ENCODE measurements around the gene SPOCD1. TPM values are rescaled to one million over a fixed set of nuclear protein-coding genes. Genes with fewer than 3 reads are reported as not detected.
A peak's percentile ranks its signal among the peaks of the same experiment; 100 is the strongest.

Gene SPOCD1
- polyA plus RNA-seq (ENCODE audit: insufficient read depth in 1 of 5, insufficient read length in 5 of 5, low replicate concordance in 1 of 5): 1 to 10 TPM in 1 of 5 donors, under 1 TPM in 4; 0.29 to 1.1 (median 0.45) TPM
- long read RNA-seq, donor 1: 0 reads
- long read RNA-seq, donor 2: 0 reads
- long read RNA-seq, donor 3: 0 reads
- long read RNA-seq, donor 4: 0 reads
- long read RNA-seq, donor 5: 0 reads
- long read RNA-seq, donor 6: 0 reads
- long read RNA-seq, donor 7: 0 reads
- long read RNA-seq, donor 8: 0 reads

DNA sequence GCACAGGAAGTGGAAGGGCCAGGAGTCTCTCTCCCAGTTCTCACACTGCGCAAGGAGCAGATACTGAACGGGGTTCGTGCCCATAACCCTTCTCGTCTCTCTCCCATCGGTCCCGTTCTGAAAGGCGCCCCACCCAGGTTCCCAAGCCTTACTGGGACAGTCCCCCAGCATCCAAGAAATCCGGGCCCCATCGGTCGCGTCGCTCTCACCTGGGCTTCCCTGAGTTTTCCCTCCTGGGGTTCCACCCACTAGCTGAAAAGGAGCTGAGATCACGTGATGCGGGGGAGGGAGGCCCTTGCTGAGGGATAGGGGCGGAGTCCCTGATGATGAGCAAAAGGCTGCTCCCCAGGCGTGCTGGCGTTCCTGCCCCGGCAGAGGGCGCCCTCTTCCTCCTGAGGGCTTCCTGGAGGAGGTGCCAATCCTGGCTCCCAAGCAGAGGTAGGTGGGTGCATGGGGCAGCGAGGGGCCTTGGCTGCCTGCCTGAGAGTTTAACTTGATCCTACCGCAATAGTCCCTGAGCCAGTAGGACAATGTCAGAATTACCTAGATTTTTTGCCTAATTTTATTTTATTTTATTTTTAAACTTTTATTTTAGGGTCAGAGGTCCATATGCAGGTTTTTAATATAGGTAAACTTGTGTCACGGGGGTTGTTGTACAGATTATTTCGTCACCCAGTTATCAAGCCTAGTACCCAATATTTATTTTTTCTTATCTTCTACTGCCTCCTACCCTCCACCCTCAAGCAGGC is at the start of gene SPOCD1:
Gene SPOCD1 (minus strand): TSS at position 271 of the 749 bp plus-strand sequence. CDS start 689 bp downstream, outside the sequence.
- peak; percentile 38 to 39 for DNase-seq

DNA sequence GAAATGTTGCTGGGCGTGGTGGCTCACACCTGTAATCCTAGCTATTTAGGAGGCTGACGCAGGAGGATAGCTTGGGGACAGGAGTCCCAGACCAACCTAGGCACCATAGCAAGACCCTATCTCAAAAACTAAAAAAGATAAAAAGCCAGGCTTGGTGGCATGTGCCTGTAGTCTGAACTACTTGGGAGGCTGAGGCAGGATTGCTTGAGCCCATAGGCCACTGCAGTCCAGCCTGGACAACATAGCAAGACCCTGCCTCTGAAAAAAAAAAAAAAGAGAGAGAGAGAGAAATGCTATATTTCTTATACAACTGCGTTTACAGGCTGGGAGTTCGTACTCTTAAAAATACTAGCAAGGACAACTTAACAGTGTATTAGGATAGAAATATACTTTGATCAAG is 46.2 kb upstream of the SPOCD1 start:
- no peak for DNase-seq

DNA sequence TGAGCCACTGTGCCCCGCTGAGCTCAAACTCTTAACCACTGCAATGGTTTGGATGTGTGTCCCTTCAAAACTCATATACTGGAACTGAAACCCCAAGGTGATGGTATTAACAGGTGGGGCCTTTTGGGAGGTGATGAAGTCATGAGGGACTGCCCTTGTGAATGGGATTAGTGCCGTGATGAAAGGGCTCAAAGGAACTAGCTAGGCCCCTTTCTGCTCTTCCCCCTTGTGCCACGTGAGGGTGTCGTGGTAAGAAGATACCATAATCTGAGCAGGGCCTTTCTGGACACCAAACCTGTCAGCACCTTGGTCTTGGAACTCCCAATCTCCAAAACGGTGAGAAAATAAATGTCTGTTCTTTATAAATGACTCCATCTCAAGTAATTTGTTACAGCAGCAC is 45.5 kb upstream of the SPOCD1 start:
- DNase-seq: no peak

DNA sequence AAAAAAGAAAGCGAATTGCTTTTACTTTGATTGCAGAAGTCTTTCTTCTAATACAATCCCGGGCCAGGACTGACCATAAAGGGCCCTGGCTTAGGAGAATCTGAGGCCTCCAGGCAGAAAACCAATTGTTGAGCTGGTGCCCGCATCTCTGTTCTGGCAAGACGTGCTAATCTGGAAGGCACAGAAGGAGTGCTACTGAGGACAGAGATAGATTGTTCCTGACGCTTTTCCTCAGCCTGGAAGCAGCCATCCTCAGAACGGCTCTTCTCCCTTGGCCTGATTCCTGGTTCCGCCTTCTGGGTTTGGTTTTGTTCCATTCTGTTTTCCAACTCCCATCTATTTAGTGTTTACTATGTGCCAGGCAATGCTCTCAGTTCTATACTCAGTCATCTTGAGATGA is 44.8 kb upstream of the SPOCD1 start:
- DNase-seq: no peak

DNA sequence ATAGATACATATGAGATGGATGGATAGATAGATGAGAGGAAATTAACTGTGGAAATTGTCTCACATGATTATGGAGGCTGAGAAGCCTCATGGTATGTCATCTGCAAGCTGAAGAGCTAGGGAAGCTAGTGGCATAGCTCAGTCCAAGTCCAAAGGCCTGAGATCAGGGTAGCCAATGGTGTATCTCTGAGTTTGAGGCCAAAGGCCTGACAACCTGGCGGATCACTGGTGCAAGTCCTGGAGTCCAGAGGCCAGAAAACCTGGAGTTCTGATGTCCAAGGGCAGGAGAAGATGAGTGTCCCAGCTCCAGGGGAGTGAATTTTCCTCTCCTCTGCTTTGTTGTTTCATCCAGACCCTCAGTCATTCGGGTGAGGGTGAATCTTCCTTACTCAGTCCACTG is 43.9 kb upstream of the SPOCD1 start:
- DNase-seq: no peak

DNA sequence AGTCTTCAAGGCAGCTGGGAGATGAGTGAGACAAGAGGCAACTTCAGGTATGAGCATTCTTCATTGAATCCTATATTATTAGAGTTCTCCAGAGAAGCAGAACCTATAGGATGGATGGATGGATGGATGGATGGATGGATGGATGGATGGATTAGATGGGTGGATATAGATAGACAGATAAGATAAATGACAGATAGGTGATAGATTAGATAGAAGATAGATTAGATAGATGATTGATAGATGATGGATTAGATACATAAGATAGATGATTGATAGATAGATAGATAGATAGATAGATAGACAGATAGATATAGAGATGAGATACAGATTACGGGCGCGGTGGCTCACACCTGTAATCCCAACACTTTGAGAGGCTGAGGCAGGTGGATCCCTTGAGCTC is 43.2 kb upstream of the SPOCD1 start:
- no peak for DNase-seq

DNA sequence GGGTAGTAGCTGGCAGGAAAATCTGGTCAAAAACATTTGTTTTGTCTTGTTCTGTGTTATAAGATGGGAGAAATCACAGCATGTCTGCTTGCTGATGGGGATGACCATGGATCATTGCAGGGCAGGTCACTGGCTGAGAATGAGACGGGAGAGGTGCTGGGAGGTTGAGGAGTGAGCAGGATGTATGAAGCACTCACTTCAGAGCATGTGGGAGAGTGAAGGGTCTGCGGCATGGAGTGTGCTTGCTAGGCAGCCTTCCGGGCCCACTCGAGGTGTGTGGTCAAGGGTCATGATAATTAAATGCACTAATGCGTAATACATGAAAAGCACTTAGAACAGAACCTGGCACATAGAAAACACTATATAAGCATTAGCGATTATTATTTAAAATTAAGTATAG is 42.0 kb upstream of the SPOCD1 start:
- DNase-seq: no peak

DNA sequence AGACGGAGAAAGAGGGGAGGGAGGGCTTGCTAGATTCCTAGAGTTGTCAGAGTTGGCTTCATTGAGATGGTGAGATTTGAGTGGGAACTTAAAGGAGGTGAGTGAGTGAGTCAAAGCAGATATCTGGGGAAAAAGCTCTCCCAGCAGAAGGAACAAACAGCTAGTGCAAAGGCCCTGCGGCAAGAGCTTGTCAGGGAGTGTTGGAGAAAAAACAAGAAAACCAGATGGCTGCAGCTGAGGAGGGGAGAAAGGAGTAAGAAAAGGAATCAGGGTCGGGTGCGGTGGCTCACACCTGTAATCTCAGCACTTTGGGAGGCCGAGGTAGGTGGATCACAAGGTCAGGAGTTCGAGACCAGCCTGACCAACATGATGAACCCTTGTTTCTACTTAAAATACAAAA is 40.3 kb upstream of the SPOCD1 start:
- no peak for DNase-seq

DNA sequence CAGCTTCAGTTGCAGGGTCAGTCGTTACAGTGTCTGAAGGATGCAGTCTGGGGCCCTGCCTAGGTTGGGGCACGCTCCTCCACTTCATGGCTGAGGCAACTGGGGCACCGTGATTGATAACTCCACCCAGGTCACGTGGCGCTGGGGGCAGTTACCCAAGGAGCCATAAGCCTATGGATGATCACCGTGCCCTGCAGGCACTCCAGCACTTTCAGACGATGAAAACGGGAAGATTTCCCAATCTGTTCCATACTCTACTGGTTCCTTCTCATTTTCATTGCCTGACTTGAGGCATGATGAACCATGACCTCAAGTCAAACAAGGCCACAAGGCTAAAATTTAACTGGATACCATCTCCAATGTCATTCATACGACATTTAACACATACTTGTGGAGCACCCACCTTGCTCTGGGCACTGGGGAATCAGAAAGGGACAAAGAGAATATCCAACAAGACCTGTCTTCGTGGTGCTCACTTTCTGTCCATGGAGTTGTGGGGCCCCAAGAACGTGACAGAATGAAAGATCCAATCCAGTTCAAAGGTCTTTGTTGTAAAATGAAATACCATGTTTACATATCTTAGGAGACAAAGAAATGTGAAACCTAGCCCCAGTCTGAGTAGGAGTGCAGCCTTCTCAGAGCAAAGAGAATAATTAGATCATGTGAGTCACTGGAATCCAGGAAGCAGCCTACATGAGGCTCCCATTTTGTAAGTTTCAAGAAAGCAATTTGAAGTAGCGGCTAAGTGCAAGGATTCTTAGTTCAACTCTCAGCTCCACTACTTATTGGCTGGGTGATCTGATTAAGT is 39.4 kb upstream of the SPOCD1 start:
- no peak for DNase-seq

DNA sequence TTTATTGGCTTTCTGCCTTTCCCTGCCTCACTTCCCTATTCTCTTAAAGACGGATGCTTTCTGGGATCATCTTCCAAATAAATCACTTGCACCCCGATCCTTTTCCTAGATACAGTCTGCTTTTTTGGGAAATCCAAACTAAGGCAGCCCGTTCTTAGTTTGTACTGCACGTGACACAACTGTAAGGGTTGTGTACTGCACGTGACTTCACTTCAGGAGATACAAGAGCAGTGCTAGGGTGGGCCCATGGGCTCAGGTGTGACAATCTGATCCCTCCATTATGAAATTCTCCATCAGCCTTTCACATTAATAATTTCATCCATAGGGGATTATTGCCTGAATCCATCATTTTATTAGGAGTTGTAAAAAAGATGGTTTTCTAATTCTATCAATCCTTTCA is 33.8 kb upstream of the SPOCD1 start:
- no peak for DNase-seq

DNA sequence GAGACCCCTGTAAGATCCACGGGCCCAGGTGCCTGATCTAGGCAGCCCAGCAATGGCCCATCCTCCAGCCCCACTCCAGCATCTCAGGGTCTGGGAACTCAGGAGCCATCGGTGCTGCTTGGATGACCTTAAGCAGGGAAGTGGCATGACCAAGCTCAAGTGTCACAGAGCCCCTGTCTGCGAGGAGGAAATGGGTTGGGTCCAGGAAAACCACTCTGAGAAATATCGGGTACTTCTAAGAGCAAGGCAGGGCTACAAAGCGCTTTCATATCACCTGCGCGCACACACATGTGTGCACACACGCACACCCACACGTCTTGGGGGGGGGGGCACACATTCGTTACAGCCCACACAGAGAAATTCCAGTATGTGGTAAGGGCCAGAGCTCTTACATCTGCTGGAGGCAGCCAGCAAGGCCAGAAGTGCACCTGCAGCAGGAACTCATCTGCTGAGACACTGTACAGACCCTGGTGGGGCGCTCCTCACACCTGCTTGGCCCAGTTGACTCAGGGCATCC is 32.6 kb upstream of the SPOCD1 start:
- DNase-seq: no peak

DNA sequence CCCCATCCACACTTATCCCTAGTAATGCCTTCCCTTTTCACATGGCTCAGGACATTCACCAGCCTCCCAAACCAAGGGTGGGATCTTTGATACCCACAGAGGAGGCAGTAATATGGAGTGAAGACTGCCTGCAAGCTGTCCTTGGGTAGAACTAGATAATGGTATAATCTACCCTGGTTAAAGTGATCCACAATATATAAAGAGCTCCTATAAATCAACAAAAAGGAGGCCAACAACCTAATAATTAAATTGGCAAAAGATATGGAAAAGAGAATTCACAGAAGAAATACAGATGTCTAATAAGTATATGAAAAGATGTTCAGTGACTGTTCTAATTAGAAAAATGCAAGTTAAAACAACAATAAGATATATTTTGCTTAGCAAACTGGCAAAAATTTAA is 30.7 kb upstream of the SPOCD1 start:
- DNase-seq: no peak

DNA sequence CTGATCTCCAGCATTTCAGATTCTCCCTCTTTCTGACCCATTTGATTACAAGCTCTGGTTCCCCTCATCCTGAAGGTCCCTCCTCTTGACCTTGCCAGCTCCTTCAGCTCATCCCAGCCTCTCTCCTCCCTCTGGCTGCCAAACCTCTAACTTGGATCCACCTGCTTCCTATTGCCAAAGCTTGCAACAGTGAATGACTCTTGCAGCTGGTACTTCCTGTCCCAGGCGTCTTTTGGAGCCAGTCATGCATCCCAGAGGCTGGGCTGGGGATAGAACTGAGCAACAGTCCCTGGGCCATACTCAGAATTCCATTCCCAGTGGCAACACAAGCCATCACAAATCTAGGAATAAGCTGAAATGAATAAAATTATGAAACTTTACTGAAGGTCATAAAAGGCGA is 27.7 kb upstream of the SPOCD1 start:
- DNase-seq: no peak

DNA sequence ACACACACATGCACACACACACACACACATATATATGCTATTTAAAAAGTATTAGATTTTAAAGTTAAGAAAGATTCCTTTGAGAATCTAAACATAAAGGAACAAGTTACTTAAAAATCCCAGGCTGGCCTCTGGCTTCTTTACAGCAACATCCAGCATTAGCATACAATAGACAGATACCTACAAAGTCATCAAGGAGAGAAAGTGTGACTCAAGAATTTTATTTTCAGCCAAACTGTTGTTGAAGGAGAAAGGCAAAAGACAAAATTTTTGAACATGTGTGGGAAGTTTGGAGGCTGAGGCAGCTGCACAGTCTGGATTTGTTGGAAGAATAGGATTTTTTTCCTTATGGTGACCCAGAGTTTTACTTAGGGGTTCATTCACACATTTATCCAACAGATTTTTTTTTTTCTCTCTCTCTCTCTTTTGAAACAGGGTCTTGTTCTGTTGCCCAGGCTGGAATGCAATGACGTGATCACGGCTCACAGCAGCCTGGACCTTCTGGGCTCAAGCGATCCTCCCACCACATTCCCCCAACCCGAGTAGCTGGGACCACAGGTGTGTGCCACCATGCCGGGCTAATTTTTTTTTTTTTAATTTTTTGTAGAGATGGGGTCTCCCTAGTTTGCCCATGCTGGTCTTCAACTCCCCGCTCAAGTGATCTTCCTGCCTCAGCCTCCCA is 24.0 kb upstream of the SPOCD1 start:
- DNase-seq: no peak

DNA sequence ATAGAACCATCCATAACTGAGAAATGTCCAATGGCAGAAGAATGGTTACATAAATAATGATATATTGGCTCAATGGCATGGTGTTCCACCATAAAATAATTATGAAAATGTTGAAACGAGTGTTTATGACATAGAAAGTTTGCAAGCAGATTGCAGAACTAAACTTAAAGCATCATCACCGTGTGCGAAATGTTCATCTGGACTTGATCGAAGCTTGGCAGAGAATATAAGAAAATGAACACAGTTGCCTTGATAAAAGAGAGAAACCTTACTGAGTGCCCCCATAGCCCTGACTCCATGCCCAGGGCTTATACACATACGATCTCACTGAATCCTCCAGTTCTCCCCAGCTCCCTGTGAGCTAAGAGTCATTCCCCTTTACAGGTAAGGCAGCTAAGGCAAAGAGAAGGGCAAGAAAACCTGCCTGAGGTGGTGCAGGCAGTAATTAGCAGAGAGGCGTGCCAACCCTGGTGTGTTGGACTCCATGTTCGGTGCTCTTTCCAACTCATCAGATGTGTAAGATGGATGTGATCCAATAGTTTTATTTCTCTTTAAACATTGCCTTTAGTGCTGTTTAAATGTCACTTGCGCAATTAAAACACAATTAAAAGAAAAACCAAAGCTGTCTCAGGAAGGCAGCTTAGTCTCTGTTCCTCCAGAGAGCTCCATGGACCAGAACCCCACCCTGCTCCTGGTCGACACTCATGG is 21.8 kb upstream of the SPOCD1 start:
- DNase-seq: no peak

DNA sequence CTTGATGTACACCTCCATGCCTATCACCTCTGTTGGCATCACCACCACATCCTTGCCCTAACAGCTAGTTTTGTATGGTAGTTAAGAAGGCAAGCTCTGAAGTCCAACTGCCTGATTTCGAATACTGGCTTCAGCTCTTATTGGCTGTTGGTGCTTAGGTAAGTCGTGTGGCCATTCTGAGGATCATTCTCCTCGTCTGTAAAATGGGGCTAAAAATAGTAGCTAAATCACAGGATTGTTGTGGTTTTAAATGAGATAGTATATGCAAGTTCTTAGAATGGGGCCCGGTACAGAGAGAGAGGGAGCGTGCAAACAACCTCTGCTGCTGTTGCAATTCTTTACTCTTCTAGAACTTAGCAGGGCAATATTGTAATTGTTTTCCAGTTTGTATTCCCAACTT is 20.8 kb upstream of the SPOCD1 start:
- DNase-seq: no peak

DNA sequence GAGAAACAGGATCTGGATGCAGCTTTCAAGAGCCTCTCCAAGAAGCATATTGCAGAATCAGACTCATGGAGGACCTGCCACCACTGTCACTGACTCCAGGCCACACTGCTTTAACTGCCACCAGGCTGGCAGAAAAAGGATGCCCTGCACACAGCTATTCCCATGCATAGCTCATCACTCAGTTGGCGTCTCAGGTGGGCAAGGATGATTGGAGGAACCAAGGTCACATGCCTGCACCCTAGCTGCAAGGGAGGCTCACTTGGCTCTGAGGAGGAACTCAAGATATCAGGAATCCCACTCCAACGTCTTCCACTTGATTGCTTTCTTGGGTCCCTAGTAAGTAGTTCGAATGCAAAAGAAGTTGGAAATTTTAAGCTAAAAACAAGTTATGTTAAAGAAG is 19.6 kb upstream of the SPOCD1 start:
- DNase-seq: no peak

DNA sequence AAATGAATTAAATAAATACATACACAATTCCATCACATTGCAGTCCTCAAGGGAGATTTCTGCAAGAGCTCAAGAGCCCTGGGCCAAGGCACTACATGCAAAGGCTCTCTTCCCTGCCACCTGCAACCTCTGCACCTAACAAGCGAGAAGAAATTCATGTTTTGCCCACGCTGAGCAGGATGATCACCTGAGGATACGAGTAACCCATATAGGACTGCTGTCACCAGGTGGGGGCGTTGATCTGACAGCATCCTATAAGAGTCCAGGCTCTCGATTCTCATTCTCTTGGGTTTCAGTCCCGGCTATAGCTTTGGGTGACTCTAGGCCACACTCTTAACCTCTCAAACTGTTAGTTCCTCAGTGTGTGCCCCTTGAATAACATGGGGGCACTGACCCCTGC is 18.7 kb upstream of the SPOCD1 start:
- DNase-seq: no peak

DNA sequence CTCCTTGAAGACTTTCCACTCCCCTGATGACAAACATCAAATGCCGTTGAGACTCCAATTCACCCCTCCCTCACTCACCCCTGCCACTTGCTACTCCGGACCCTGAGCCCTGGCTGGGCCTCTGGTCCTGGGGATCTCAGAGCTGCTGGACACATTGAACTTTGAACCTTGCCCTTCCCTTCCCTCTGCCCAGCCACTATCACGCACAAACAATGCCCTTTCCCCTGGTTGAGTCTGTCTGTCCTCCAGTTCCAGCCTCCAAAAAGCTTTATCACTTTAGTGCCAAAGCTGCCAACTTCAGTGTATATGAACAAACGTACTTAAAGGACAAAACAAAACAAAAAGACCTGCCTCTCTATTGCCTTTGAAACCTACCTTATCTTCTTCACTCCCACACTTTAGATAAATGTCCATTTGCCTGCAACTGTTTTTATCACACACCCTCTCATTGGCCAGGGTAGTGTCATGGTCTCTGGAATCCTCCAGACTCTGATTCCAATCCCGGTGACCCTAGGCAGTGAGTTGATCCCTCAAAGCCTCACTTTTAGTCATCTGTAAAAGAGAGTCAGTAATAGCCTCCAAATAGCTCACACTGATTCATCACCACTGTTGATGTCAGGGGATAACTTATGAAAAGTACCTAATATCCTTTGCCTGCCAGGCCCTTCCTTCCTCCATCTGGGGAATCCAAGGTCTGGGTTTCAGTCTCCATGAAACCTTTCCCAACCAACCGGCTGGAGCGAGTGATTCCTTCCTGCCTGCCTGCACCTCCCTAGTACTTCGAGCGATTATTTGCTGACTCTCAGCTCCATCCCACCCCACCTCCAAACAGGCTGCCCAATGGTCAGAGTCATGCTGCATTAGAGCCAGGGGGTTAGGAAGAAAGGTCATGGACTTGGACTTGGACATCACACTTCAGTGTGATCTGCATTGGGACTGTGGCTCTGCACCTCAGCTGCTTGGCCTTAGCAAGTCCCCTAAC is 15.9 kb upstream of the SPOCD1 start:
- DNase-seq: no peak

DNA sequence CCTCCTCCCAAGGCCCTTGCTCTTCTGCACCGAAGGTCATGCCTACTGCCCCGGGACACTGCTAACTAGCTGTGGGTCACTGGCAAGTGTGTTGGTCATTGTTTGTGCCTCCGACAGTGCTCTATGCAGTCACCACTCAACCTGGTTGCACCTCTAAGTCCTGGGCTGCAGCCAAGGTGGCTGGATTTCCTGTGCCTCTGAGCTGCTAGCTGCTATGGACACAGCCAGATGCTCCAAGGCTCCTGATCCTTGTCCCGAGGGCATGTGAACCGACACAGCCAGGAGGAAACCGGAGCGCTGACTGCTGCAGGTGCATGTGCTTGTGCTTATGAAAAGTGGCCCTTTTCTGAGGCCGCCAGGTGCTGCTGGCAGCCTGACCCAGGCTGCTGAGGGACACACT is 14.7 kb upstream of the SPOCD1 start:
- DNase-seq: no peak
